Epithelial cell of proximal tubule (primary cell): ENCODE results near the gene NFIC. TPM values are rescaled to one million over a fixed set of nuclear protein-coding genes. Genes with fewer than 3 reads are reported as not detected.

Experiments
- DNase-seq: peaks from one replicate; pipeline ENCODE4 v3.0.0-alpha.2; 2011; ENCODE audit warnings: low read depth
- H3K4me3 ChIP-seq: 2 replicates; pipeline ENCODE4 v1.5.1; 2011; ENCODE audit warnings: low read depth, mild to moderate bottlenecking, low read length
- CTCF ChIP-seq: conservative IDR thresholded peaks from 2 replicates; pipeline ENCODE4 v1.5.1; 2012; ENCODE audit warnings: low read depth, mild to moderate bottlenecking, low read length
- total RNA-seq: library from RNA; depleted of rRNA; stranded (reverse); fragments of >200 nt; gene quantifications from 2 replicates; pipeline ENCODE4 v1.2.3, GENCODE V29; 2015

Gene NFIC
- total RNA-seq, 1 donor from 2014 or later: 16.8 TPM

DNA sequence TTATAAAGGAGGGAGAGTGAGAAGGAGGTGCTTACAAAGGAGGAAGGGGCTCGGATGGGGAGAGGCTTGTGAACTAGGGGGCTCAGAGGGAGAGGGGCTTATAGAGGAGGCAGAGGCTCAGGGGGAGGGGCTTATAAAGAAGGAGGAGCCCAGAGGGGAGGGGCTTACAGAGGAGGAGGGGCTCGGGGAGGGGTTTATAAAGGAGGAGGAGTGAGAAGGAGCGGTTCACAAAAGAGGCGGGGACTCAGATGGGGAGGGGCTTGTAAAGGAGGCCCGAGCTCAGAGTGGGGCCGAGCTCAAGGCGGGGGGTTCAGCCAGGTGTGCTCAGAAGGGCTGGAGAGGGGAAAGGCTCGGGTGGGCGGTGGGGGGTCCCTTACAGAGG, 113.4 kb downstream of the NFIC start:
- TF ChIP-seq CTCF: no peak
- H3K4me3 ChIP-seq: peak overlapping the region; percentile 24
- no peak for DNase-seq

- TF ChIP-seq CTCF: no peak
- no peak for DNase-seq
- peak within 1 kb of the TSS; percentile 24 for H3K4me3 ChIP-seq
Observed at GRCh38 chr19:3480383-3481091, 114.2 kb downstream of the NFIC start, which contains the start of gene SMIM24. Gene SMIM24 (minus strand): TSS chr19:3480525. CDS start chr19:3480463, 62 bp downstream.

- TF ChIP-seq CTCF: no peak
Observed at GRCh38 chr19:3481241-3482090, 115.1 kb downstream of the NFIC start.

GRCh38 chr19:3482507-3483225, 116.3 kb downstream of the NFIC start:
- H3K4me3 ChIP-seq: no peak overlapping the region
- TF ChIP-seq CTCF: no peak
- DNase-seq: no peak

More at GRCh38 chr19:3481241-3482090, 115.1 kb downstream of the NFIC start:
- no peak for DNase-seq
- no peak overlapping the region for H3K4me3 ChIP-seq

DNA sequence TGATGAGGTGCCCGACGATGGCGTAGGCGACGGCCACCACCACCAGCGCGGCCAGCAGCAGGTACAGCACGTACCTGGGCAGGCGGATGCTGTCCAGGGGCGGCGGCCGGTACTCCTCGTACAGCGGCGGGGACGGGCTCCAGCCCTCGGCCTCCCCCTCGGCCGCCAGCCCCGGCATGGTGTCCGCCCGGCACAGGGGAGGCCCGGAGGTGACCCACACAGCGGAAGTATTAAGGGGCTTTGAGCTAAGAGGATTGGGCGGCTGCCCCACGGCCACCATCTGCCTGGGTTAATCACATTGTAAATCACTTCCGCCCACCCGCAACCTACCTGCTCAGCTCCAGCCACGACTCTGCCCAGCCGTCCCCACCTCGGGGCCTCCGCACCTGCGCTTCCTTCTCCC, 116.8 kb downstream of the NFIC start, which contains the start of gene SMIM44:
Gene SMIM44 (minus strand): TSS at position 216 of the 403 bp plus-strand sequence. CDS start 38 bp downstream, at position 178.
- no peak within 1 kb of the TSS for H3K4me3 ChIP-seq
- TF ChIP-seq CTCF: no peak
- DNase-seq: no peak

- no peak for DNase-seq
- H3K4me3 ChIP-seq: no peak overlapping the region
- TF ChIP-seq CTCF: no peak
Observed at GRCh38 chr19:3491396-3492119, 125.2 kb downstream of the NFIC start.
